HEK293 (cell line): Measurements from ENCODE around the gene B4GALT5.

Experiments used
- AEBP2 ChIP-seq: fragments of 450-650 bp; formaldehyde crosslinking; IDR thresholded peaks from 2 replicates; pipeline ENCODE4 v1.5.1; 2016; ENCODE audit warnings: missing biosample characterization, missing genetic modification characterization, borderline replicate concordance
- HOXC10 ChIP-seq: sonication (generic); formaldehyde crosslinking; IDR thresholded peaks from 2 replicates; pipeline ENCODE4 v1.8.1; 2023; ENCODE audit warnings: mild to moderate bottlenecking, missing genetic modification reagents
- KLF10 ChIP-seq: fragments of 450-650 bp; IDR thresholded peaks from 2 replicates; pipeline ENCODE4 v1.5.1; 2018; ENCODE audit warnings: missing biosample characterization, mild to moderate bottlenecking, missing genetic modification characterization
- KLF7 ChIP-seq: fragments of 450-650 bp; formaldehyde crosslinking; IDR thresholded peaks from 2 replicates; pipeline ENCODE4 v1.5.1; 2016; ENCODE audit warnings: missing biosample characterization, missing genetic modification characterization, borderline replicate concordance
- SCRT2 ChIP-seq: fragments of 450-650 bp; formaldehyde crosslinking; IDR thresholded peaks from 2 replicates; pipeline ENCODE4 v1.5.1; 2016; ENCODE audit warnings: missing biosample characterization, missing genetic modification characterization
- TRIM28 ChIP-seq: IDR thresholded peaks from 2 replicates; pipeline ENCODE4 v1.6.1; 2011; ENCODE audit warnings: low read length, control low read depth, borderline replicate concordance
- ZBTB1 ChIP-seq: fragments of 450-650 bp; formaldehyde crosslinking; IDR thresholded peaks from 2 replicates; pipeline ENCODE4 v1.5.1; 2016; ENCODE audit warnings: missing biosample characterization, missing genetic modification characterization
- ZBTB21 ChIP-seq: fragments of 450-650 bp; formaldehyde crosslinking; IDR thresholded peaks from 2 replicates; pipeline ENCODE4 v1.5.1; 2017; ENCODE audit warnings: missing biosample characterization, missing genetic modification characterization
- ZFHX2 ChIP-seq: fragments of 450-650 bp; formaldehyde crosslinking; conservative IDR thresholded peaks from 2 replicates; pipeline ENCODE4 v1.5.1; 2016; ENCODE audit warnings: missing biosample characterization, missing genetic modification characterization
- ZIC2 ChIP-seq: fragments of 450-650 bp; formaldehyde crosslinking; IDR thresholded peaks from 2 replicates; pipeline ENCODE4 v1.5.1; 2016; ENCODE audit warnings: missing biosample characterization, missing genetic modification characterization
- ZNF112 ChIP-seq: fragments of 450-650 bp; formaldehyde crosslinking; IDR thresholded peaks from 2 replicates; pipeline ENCODE4 v1.5.0; 2017; ENCODE audit warnings: missing biosample characterization, missing genetic modification characterization
- ZNF138 ChIP-seq: fragments of 450-650 bp; formaldehyde crosslinking; IDR thresholded peaks from 2 replicates; pipeline ENCODE4 v1.5.1; 2016; ENCODE audit warnings: missing biosample characterization, missing genetic modification characterization, borderline replicate concordance
- ZNF140 ChIP-seq: fragments of 450-650 bp; formaldehyde crosslinking; IDR thresholded peaks from 2 replicates; pipeline ENCODE4 v1.5.1; 2016; ENCODE audit warnings: missing biosample characterization, missing genetic modification characterization
- ZNF146 ChIP-seq: fragments of 450-650 bp; formaldehyde crosslinking; IDR thresholded peaks from 2 replicates; pipeline ENCODE4 v1.5.1; 2016; ENCODE audit warnings: missing biosample characterization, missing genetic modification characterization
- ZNF16 ChIP-seq: fragments of 450-650 bp; formaldehyde crosslinking; IDR thresholded peaks from 2 replicates; pipeline ENCODE4 v1.5.1; 2016; ENCODE audit warnings: low read depth, missing biosample characterization, missing genetic modification characterization
- ZNF174 ChIP-seq: fragments of 450-650 bp; formaldehyde crosslinking; IDR thresholded peaks from 2 replicates; pipeline ENCODE4 v1.5.0; 2017; ENCODE audit warnings: missing biosample characterization, mild to moderate bottlenecking, missing genetic modification characterization
- ZNF280D ChIP-seq: fragments of 450-650 bp; formaldehyde crosslinking; IDR thresholded peaks from 2 replicates; pipeline ENCODE4 v1.5.1; 2016; ENCODE audit warnings: missing biosample characterization, missing genetic modification characterization
- ZNF324 ChIP-seq: fragments of 450-650 bp; formaldehyde crosslinking; IDR thresholded peaks from 2 replicates; pipeline ENCODE4 v1.5.1; 2016; ENCODE audit warnings: missing biosample characterization, missing genetic modification characterization
- ZNF341 ChIP-seq: fragments of 450-650 bp; formaldehyde crosslinking; IDR thresholded peaks from 2 replicates; pipeline ENCODE4; 2016; ENCODE audit warnings: low read depth, missing biosample characterization, missing genetic modification characterization
- ZNF350 ChIP-seq: fragments of 450-650 bp; formaldehyde crosslinking; IDR thresholded peaks from 2 replicates; pipeline ENCODE4 v1.5.0; 2017; ENCODE audit warnings: missing biosample characterization, mild to moderate bottlenecking, missing genetic modification characterization
- ZNF354C ChIP-seq: fragments of 450-650 bp; formaldehyde crosslinking; IDR thresholded peaks from 2 replicates; pipeline ENCODE4 v1.5.1; 2016; ENCODE audit warnings: missing biosample characterization, missing genetic modification characterization, low read depth, borderline replicate concordance
- ZNF366 ChIP-seq: fragments of 450-650 bp; formaldehyde crosslinking; conservative IDR thresholded peaks from 2 replicates; pipeline ENCODE4 v1.5.1; 2016; ENCODE audit warnings: missing biosample characterization, missing genetic modification characterization
- ZNF404 ChIP-seq: fragments of 450-650 bp; formaldehyde crosslinking; IDR thresholded peaks from 2 replicates; pipeline ENCODE4 v1.5.1; 2017; ENCODE audit warnings: missing biosample characterization, missing genetic modification characterization
- ZNF423 ChIP-seq: fragments of 450-650 bp; formaldehyde crosslinking; IDR thresholded peaks from 2 replicates; pipeline ENCODE4 v1.5.1; 2016; ENCODE audit warnings: missing biosample characterization, missing genetic modification characterization
- ZNF530 ChIP-seq: fragments of 450-650 bp; formaldehyde crosslinking; IDR thresholded peaks from 2 replicates; pipeline ENCODE4 v1.5.1; 2016; ENCODE audit warnings: low read depth, missing biosample characterization, missing genetic modification characterization
- ZNF792 ChIP-seq: fragments of 450-650 bp; formaldehyde crosslinking; IDR thresholded peaks from 2 replicates; pipeline ENCODE4 v1.5.1; 2016; ENCODE audit warnings: missing biosample characterization, missing genetic modification characterization
- ZNF843 ChIP-seq: fragments of 450-650 bp; formaldehyde crosslinking; IDR thresholded peaks from 2 replicates; pipeline ENCODE4 v1.5.1; 2016; ENCODE audit warnings: missing biosample characterization, missing genetic modification characterization
- ZSCAN30 ChIP-seq: fragments of 450-650 bp; IDR thresholded peaks from 2 replicates; pipeline ENCODE4 v1.5.1; 2018; ENCODE audit warnings: missing biosample characterization, mild to moderate bottlenecking, missing genetic modification characterization, moderate library complexity
- ZSCAN4 ChIP-seq: fragments of 450-650 bp; formaldehyde crosslinking; IDR thresholded peaks from 2 replicates; pipeline ENCODE4 v1.5.1; 2017; ENCODE audit warnings: missing biosample characterization, missing genetic modification characterization
- TF ChIP-seq, protein P1 (sequence below): fragments of 450-650 bp; formaldehyde crosslinking; IDR thresholded peaks from 2 replicates; pipeline ENCODE4 v1.5.1; 2016; ENCODE audit warnings: missing biosample characterization, missing genetic modification characterization

Gene B4GALT5

DNA sequence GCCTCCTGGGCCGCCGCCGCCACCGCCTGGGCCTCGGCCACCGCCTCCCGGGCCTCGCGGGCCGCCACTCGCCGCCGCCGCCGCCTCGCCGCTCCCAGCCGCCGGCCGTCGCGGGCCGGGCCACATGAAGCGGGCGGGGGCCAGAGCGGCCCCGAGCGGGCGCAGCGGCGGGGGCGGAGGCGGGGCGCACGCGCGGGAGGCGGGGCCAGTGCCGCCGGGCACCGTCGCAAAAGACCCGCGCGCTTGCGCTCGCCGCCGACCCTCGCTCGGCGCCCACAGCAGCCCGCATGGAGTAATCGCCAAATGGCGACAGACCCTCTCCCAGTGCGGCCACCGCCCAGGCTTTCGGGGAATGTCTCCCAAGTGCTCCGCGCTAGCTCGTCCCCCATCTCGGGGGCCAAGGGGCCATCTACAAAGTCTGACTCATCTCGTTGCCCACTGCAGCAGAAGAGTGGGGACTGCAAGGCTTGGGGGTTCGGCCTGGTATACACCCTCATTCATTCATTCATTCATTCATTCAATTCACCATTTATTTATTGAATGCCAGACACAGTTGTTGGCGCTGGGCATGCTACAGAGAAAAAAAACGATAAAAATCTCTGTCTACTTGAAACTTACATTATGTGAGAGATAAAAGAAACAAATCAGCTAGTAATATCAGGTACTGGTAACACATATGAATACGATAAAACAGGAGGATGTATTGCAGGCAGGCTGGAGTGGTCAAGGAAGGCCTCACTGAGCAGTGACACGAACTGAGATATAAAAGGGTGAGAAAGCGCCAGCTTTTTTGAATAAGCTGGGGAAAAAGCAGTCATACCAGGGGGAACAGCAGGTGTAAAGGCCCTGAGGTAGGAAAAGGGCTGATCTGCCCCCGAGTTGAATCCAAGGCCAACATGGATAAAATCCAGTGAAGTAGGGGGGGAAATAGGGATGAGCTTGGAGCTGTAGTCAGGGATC is at the start of gene B4GALT5 (continued):
- TF ChIP-seq SCRT2 (tag by site-specific recombination): no peak
- no peak for TF ChIP-seq ZNF404 (tag by site-specific recombination)
- TF ChIP-seq AEBP2 (tag by site-specific recombination): no peak
- TF ChIP-seq ZBTB1: no peak
- no peak for TF ChIP-seq ZIC2 (tag by site-specific recombination)
- peak; percentile 30; the same call in 1 of the 2 replicates for TF ChIP-seq KLF10 (tag by site-specific recombination)
- no peak for TF ChIP-seq ZNF423 (tag by site-specific recombination)
- no peak for TF ChIP-seq ZNF138 (tag by site-specific recombination)
- TF ChIP-seq HOXC10 (CRISPR knock-in tag): no peak
- TF ChIP-seq ZNF341 (tag by site-specific recombination): no peak
- no peak for TF ChIP-seq ZNF16
- 0 out of 2 replicates have a peak, but pooled peaks have one; percentile 55 for TF ChIP-seq ZNF324 (tag by site-specific recombination)
- no peak for TF ChIP-seq ZNF174 (tag by site-specific recombination)
- TF ChIP-seq ZNF350 (tag by site-specific recombination): no peak
- TF ChIP-seq, protein P1, sequence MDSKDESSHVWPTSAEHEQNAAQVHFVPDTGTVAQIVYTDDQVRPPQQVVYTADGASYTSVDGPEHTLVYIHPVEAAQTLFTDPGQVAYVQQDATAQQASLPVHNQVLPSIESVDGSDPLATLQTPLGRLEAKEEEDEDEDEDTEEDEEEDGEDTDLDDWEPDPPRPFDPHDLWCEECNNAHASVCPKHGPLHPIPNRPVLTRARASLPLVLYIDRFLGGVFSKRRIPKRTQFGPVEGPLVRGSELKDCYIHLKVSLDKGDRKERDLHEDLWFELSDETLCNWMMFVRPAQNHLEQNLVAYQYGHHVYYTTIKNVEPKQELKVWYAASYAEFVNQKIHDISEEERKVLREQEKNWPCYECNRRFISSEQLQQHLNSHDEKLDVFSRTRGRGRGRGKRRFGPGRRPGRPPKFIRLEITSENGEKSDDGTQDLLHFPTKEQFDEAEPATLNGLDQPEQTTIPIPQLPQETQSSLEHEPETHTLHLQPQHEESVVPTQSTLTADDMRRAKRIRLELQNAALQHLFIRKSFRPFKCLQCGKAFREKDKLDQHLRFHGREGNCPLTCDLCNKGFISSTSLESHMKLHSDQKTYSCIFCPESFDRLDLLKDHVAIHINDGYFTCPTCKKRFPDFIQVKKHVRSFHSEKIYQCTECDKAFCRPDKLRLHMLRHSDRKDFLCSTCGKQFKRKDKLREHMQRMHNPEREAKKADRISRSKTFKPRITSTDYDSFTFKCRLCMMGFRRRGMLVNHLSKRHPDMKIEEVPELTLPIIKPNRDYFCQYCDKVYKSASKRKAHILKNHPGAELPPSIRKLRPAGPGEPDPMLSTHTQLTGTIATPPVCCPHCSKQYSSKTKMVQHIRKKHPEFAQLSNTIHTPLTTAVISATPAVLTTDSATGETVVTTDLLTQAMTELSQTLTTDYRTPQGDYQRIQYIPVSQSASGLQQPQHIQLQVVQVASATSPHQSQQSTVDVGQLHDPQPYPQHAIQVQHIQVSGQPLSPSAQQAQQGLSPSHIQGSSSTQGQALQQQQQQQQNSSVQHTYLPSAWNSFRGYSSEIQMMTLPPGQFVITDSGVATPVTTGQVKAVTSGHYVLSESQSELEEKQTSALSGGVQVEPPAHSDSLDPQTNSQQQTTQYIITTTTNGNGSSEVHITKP (tag by site-specific recombination): peak; percentile 37; the same call in 1 of the 2 replicates
- no peak for TF ChIP-seq ZNF146 (tag by site-specific recombination)
- TF ChIP-seq ZNF366 (tag by site-specific recombination): no peak
- TF ChIP-seq TRIM28: no peak
- no peak for TF ChIP-seq ZNF354C (tag by site-specific recombination)
- peak; percentile 78; the same call in 1 of the 2 replicates for TF ChIP-seq ZSCAN30 (tag by site-specific recombination)
- no peak for TF ChIP-seq ZNF280D (tag by site-specific recombination)
- TF ChIP-seq KLF7 (tag by site-specific recombination): peak; percentile 93; the same call in 1 of the 2 replicates
- TF ChIP-seq ZBTB21 (tag by site-specific recombination): no peak
- no peak for TF ChIP-seq ZNF112 (tag by site-specific recombination)
- no peak for TF ChIP-seq ZNF843
- no peak for TF ChIP-seq ZSCAN4 (tag by site-specific recombination)
- TF ChIP-seq ZNF530: no peak
- no peak for TF ChIP-seq ZNF140 (tag by site-specific recombination)
- TF ChIP-seq ZFHX2: peak; percentile 38; the same call in 1 of the 2 replicates
- TF ChIP-seq ZNF792: no peak
